KMS-11 (cell line): Measurements from ENCODE around the gene UNC13B.

Experiments used
- H2AFZ ChIP-seq: fragments of 200-600 bp; sonication (generic); 2 replicates; pipeline ENCODE4 v1.6.1; 2016; ENCODE audit warnings: antibody characterized with exemption, mixed run types, low read depth
- H3K27ac ChIP-seq: fragments of 200-600 bp; sonication (generic); 2 replicates; pipeline ENCODE4 v1.6.1; 2016; ENCODE audit warnings: mild to moderate bottlenecking, mixed run types
- H3K27me3 ChIP-seq: fragments of 200-600 bp; sonication (generic); 2 replicates; pipeline ENCODE4 v1.6.1; 2017; ENCODE audit warnings: mild to moderate bottlenecking, low read depth, mixed run types, moderate library complexity; ENCODE audit not compliant: insufficient read depth
- H3K36me3 ChIP-seq: fragments of 200-600 bp; sonication (generic); 2 replicates; pipeline ENCODE4 v1.6.1; 2017; ENCODE audit warnings: mild to moderate bottlenecking, mixed run types; ENCODE audit not compliant: insufficient read depth
- H3K4me1 ChIP-seq: fragments of 200-600 bp; sonication (generic); 2 replicates; pipeline ENCODE4 v1.6.1; 2016; ENCODE audit warnings: mild to moderate bottlenecking, low read depth, mixed run types; ENCODE audit not compliant: poor library complexity, severe bottlenecking
- H3K4me2 ChIP-seq: fragments of 200-600 bp; sonication (generic); 2 replicates; pipeline ENCODE4 v1.7.0; 2016; ENCODE audit warnings: mild to moderate bottlenecking, mixed run types
- H3K4me3 ChIP-seq: fragments of 200-600 bp; sonication (generic); IDR thresholded peaks from 2 replicates; pipeline ENCODE4 v1.6.1; 2017; ENCODE audit warnings: low read depth, low read length, mixed read lengths; ENCODE audit not compliant: insufficient read depth
- H3K79me2 ChIP-seq: fragments of 200-600 bp; sonication (generic); 2 replicates; pipeline ENCODE4 v1.6.1; 2016; ENCODE audit warnings: low read depth, mixed run types; ENCODE audit not compliant: insufficient read depth
- H3K9ac ChIP-seq: fragments of 200-600 bp; sonication (generic); 2 replicates; pipeline ENCODE4 v1.6.1; 2016; ENCODE audit warnings: mild to moderate bottlenecking, mixed run types
- H4K20me1 ChIP-seq: fragments of 200-600 bp; sonication (generic); 2 replicates; pipeline ENCODE4 v1.6.1; 2016; ENCODE audit warnings: mild to moderate bottlenecking, mixed run types; ENCODE audit not compliant: insufficient read depth
- TF ChIP-seq, protein P1 (sequence below): fragments of 200-600 bp; sonication (generic); conservative IDR thresholded peaks from 2 replicates; pipeline ENCODE4 v1.6.1; 2017; ENCODE audit warnings: low read depth, mild to moderate bottlenecking, antibody characterized with exemption, low read length, moderate library complexity, mixed read lengths

The UNC13B gene

DNA sequence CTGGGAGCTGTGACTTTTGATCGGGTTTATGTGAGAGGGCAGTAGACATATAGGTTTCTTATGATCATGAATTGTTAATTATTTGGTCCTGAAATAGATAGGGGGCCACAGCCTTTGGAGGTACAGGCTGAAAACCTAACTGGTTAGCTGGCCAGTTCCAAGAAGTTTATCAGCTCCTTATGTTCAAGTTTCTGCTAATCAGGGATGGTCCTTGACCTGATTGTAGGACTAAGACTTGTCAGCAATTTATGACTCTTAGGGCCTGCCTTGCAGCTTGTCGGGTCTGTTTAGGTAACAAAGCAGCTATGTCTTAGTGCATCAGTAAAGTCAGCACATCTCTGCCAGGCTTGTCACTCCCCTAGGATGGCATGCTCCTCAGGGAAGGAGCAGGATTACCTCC, 176.3 kb downstream of the UNC13B start:
- Histone ChIP-seq H3K4me3 (no peak overlapping the region), H3K4me1 (no peaks in the 10 kb centered on the region), H3K36me3 (no peaks in the 10 kb centered on the region), H3K79me2 (no peaks in the 10 kb centered on the region), H2AFZ (no peak overlapping the region), H3K9ac (no peak overlapping the region), H4K20me1 (no peaks in the 10 kb centered on the region), H3K27ac (no peak overlapping the region), H3K4me2 (no peak overlapping the region), H3K27me3 (no peaks in the 10 kb centered on the region)
- TF ChIP-seq, protein P1, sequence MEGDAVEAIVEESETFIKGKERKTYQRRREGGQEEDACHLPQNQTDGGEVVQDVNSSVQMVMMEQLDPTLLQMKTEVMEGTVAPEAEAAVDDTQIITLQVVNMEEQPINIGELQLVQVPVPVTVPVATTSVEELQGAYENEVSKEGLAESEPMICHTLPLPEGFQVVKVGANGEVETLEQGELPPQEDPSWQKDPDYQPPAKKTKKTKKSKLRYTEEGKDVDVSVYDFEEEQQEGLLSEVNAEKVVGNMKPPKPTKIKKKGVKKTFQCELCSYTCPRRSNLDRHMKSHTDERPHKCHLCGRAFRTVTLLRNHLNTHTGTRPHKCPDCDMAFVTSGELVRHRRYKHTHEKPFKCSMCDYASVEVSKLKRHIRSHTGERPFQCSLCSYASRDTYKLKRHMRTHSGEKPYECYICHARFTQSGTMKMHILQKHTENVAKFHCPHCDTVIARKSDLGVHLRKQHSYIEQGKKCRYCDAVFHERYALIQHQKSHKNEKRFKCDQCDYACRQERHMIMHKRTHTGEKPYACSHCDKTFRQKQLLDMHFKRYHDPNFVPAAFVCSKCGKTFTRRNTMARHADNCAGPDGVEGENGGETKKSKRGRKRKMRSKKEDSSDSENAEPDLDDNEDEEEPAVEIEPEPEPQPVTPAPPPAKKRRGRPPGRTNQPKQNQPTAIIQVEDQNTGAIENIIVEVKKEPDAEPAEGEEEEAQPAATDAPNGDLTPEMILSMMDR: no peak

DNA sequence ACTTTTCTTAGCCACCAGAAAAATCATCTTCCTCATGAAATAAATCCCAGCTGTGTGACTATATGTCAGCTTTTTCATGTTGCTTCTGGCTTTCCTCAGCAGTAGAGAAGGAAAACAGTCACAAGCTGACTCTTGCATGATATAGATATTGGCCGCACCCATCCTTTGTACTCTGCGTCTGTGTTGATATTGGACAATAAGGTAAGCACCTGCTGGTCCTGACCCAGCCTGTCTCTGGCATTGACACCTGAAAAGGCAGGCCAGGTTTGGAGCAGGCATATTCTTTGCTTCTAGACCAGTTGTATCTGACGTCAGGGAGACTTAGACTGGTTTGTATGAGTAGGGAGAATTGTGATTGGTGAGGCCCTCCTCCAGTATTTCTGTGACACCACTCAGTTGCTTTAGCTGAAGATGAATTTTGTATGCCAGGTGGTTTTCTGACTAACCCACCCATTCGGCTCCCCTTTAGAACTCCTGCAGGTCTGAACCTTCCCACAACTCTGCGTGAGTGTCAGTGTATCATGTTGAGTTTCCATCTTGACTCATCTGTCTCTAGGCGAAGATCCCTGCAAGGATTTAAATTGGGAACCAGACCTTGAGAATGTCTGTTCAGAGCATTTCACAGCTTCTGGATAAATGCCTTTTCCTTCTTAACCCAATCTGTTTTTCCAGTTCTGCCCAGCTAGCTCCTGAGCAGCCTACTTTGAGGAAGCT, 176.9 kb downstream of the UNC13B start:
- Histone ChIP-seq H3K36me3 (no peaks in the 10 kb centered on the region), H3K27ac (no peak overlapping the region), H2AFZ (no peak overlapping the region), H3K4me1 (no peaks in the 10 kb centered on the region), H4K20me1 (no peaks in the 10 kb centered on the region), H3K27me3 (no peaks in the 10 kb centered on the region), H3K9ac (no peak overlapping the region), H3K79me2 (no peaks in the 10 kb centered on the region), H3K4me3 (no peak overlapping the region), H3K4me2 (no peak overlapping the region)
- TF ChIP-seq, protein P1: no peak

DNA sequence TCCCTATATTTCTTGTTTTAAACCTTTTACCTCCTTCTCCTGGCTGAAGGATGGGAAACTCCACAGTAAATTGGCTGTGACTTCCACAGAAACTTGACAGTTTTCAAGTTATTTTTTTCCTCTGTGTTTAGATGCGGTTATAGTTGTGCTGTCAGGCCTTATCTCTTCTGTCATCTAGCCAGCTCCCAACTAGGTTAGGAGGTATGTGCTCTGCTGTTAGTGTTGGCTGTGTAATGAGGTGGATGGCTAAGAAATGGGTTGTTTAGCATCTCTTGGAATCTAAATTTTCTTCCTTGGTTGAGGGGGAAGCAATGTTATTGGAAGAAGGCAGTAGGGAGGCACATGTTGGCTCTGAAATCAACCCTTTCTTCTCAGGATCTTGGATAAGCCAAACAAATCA, 178.2 kb downstream of the UNC13B start:
- TF ChIP-seq, protein P1: no peak
- no peak overlapping the region for H3K9ac ChIP-seq
- no peaks in the 10 kb centered on the region for H3K27me3 ChIP-seq
- H3K79me2 ChIP-seq: no peaks in the 10 kb centered on the region
- H3K4me1 ChIP-seq: no peaks in the 10 kb centered on the region
- H3K36me3 ChIP-seq: no peaks in the 10 kb centered on the region
- H4K20me1 ChIP-seq: no peaks in the 10 kb centered on the region
- no peak overlapping the region for H3K4me3 ChIP-seq
- H3K4me2 ChIP-seq: no peak overlapping the region
- H3K27ac ChIP-seq: no peak overlapping the region
- H2AFZ ChIP-seq: no peak overlapping the region

DNA sequence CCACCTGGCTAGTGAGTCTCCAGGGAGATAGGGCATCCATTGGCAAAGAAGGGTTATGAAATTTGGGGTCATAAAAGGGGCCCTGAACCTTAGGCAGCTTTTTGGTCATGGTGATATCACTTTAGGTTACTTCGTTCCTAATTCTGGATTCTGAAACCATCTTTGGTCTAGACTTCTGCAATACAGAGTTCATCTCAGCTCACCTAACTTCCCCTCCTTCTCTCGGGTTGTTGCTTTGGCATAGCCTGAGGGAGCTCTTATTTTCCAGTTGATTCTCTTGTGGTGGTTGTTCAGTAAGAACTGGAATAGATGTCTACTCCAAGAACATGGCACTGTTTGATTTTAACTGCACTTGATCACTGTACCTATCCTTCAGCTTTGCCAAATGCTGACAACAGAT, 179.2 kb downstream of the UNC13B start:
- Histone ChIP-seq H3K4me3 (no peak overlapping the region), H3K27ac (no peak overlapping the region), H2AFZ (no peak overlapping the region)

More for the DNA sequence above, 179.2 kb downstream of the UNC13B start:
- Histone ChIP-seq H3K4me2 (no peak overlapping the region), H3K27me3 (no peaks in the 10 kb centered on the region), H3K9ac (no peak overlapping the region), H3K79me2 (no peaks in the 10 kb centered on the region), H3K36me3 (no peaks in the 10 kb centered on the region), H4K20me1 (no peaks in the 10 kb centered on the region), H3K4me1 (no peaks in the 10 kb centered on the region)
- TF ChIP-seq, protein P1: no peak
